IPS-15b (cell line): Measurements from ENCODE around the gene ZNF366.

ENCODE experiments used
- H3K27me3 ChIP-seq: one replicate; pipeline ENCODE4 v1.6.1; 2013; ENCODE audit warnings: low read length; ENCODE audit not compliant: control insufficient read depth, insufficient read depth
- H3K36me3 ChIP-seq: one replicate; pipeline ENCODE4 v1.6.1; 2013; ENCODE audit warnings: low read length; ENCODE audit not compliant: control insufficient read depth, insufficient read depth
- H3K4me1 ChIP-seq: one replicate; pipeline ENCODE4 v1.6.1; 2013; ENCODE audit warnings: mild to moderate bottlenecking, low read length; ENCODE audit not compliant: control insufficient read depth, insufficient read depth
- H3K4me3 ChIP-seq: one replicate; pipeline ENCODE4 v1.5.1; 2013; ENCODE audit warnings: low read depth, low read length
- H3K9ac ChIP-seq: one replicate; pipeline ENCODE4 v1.6.1; 2013; ENCODE audit warnings: low read depth, mild to moderate bottlenecking, low read length
- H3K9me3 ChIP-seq: one replicate; pipeline ENCODE4 v1.6.1; 2013; ENCODE audit warnings: mild to moderate bottlenecking, low read length; ENCODE audit not compliant: control insufficient read depth, insufficient read depth

The ZNF366 gene

DNA sequence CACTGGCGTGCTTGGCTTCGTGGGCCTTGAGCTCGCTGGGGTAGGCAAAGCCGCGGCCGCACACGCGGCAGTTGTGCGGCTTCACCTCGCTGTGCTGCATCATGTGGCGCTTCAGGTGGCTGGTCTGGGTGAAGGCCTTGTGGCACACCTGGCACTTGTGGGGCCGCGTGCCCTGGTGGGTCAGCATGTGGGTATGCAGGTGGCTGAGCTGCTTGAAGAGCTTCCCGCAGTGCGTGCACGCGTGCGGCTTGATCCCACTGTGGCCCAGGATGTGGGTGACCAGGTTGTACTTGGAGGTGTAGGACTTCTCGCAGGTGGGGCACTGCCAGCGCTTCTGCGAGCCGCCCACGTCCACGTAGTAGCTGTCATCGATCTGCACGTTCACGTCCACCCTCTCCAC lies 46.8 kb downstream of the ZNF366 start:
- no peaks in the 10 kb centered on the region for H3K36me3 ChIP-seq
- no peaks in the 10 kb centered on the region for H3K9me3 ChIP-seq
- no peak overlapping the region for H3K4me3 ChIP-seq
- no peaks in the 10 kb centered on the region for H3K27me3 ChIP-seq
- H3K9ac ChIP-seq = no peak overlapping the region
- H3K4me1 ChIP-seq = no peaks in the 10 kb centered on the region

DNA sequence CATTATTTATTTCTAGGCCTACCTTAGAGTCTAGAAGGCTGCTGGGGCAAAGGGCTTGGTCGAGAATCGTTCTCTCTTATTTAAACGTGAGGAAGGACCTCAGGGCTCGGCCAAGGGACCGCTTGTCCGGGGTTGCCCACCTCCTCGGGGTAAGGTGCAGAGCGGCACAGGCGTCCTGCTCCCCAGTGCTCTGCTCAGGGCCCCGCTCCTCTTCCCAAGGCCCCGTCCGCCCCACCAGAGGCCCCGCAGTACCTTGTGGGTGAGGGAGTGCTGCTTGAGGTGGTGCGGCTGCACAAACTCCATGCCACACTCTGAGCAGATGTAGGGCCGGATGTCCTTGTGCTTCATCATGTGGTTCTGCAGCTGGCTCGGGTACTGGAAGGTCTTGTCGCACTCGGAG lies 47.3 kb downstream of the ZNF366 start:
- H3K36me3 ChIP-seq = no peaks in the 10 kb centered on the region
- H3K9me3 ChIP-seq = no peaks in the 10 kb centered on the region
- no peaks in the 10 kb centered on the region for H3K4me1 ChIP-seq
- no peaks in the 10 kb centered on the region for H3K27me3 ChIP-seq
- no peak overlapping the region for H3K4me3 ChIP-seq
- H3K9ac ChIP-seq = no peak overlapping the region

DNA sequence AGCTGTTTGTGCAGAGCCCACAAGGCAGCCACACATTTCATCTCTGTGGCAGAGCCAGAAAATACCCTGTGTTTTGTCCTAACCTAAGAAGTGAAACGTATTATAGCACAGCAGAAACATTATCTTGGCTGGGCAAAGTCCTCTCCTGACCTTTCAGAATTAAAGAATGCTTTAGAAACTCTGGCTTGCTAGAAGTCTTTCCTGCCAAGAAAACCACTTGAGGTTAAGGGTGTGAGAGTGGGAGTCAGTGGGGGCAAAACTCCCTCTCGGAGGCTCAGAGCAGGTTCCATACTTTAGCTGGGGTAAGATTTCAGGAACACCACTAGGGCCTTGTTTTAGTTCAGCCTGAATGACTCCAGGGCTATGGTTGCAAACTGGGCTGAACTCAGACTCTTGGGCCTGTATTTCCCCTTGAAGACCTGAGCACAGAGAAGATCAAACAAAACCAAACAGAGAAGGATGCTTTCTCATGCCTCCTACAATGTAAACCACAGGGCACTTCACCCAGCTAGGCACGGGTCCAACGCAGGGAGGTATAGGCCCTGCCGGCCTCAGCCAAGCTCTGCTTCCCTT lies 48.0 kb downstream of the ZNF366 start:
- H3K9ac ChIP-seq = no peak overlapping the region
- H3K36me3 ChIP-seq = no peaks in the 10 kb centered on the region

DNA sequence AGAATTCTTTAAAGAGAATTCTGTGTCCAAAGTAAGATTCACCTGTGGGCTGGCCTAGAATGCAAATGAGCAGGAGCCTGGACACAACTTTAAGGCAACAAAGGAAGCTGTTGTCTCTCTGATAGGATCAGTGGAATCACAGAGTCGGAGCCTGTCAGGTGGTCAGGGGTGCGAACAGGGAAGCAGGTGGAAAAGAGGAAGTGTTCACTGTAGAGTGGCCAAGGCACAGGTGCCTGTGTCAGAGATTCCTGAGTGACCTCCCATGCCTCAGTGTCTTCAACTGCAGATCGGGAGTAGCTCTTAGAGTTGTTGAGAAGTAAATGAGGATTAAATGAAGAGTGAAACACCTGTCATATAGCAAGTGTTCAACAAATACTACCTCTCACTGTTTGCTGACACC lies 48.8 kb downstream of the ZNF366 start:
- H3K4me1 ChIP-seq = no peaks in the 10 kb centered on the region
- no peak overlapping the region for H3K9ac ChIP-seq
- H3K9me3 ChIP-seq = no peaks in the 10 kb centered on the region
- H3K27me3 ChIP-seq = no peaks in the 10 kb centered on the region
- H3K36me3 ChIP-seq = no peaks in the 10 kb centered on the region
- no peak overlapping the region for H3K4me3 ChIP-seq

More for the DNA sequence above, 48.0 kb downstream of the ZNF366 start:
- Histone ChIP-seq H3K4me3 (no peak overlapping the region), H3K27me3 (no peaks in the 10 kb centered on the region), H3K4me1 (no peaks in the 10 kb centered on the region), H3K9me3 (no peaks in the 10 kb centered on the region)

DNA sequence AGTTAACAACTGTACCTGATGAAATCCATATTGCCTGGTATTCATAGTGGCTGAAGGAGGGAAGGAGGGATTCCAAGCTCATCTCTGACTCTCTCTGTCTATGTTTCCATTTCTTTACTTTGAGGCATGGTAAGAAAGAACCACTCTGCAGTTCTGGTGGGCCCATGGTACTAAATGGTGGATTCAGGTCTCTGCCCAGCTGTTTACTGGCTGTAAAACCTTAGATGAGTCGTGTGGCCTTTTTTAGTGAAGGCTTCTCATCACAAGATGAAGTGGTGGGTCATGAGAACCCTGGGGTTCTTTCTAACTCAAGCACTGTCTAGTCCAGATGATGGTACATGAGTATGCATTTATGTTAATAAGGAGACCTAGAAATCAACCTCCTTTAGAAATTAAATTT lies 49.7 kb downstream of the ZNF366 start:
- Histone ChIP-seq H3K4me1 (no peaks in the 10 kb centered on the region), H3K4me3 (no peak overlapping the region), H3K36me3 (no peaks in the 10 kb centered on the region), H3K9ac (no peak overlapping the region), H3K27me3 (no peaks in the 10 kb centered on the region), H3K9me3 (no peaks in the 10 kb centered on the region)

- Histone ChIP-seq H3K27me3 (no peaks in the 10 kb centered on the region), H3K9me3 (no peaks in the 10 kb centered on the region), H3K4me1 (no peaks in the 10 kb centered on the region), H3K4me3 (no peak overlapping the region), H3K9ac (no peak overlapping the region), H3K36me3 (no peaks in the 10 kb centered on the region)
Observed at GRCh38 chr5:72456391-72457074, 50.7 kb downstream of the ZNF366 start.

DNA sequence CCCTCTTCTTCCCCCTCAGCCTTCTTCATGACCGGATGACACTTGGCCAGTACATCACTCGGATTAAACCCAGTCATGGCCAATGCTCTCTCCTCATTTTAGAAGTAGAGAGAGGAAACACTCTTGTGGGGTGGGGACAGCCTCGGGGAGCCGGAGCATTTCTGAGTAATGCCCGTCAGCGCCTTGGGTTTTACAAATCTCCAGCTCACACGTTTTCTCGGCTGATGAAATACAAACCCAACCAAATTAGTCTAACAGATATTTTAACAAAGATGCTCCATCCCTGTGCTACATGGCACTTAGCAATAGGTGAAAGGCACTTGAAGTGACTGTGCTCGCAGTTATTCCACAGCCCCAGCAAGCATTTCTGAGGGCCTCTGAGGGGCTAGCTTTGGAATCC lies 51.7 kb downstream of the ZNF366 start:
- Histone ChIP-seq H3K36me3 (no peaks in the 10 kb centered on the region), H3K27me3 (no peaks in the 10 kb centered on the region), H3K9ac (no peak overlapping the region), H3K4me1 (no peaks in the 10 kb centered on the region), H3K9me3 (no peaks in the 10 kb centered on the region), H3K4me3 (no peak overlapping the region)

- no peak overlapping the region for H3K4me3 ChIP-seq
- no peaks in the 10 kb centered on the region for H3K4me1 ChIP-seq
- H3K36me3 ChIP-seq = no peaks in the 10 kb centered on the region
- H3K9me3 ChIP-seq = no peaks in the 10 kb centered on the region
- H3K9ac ChIP-seq = no peak overlapping the region
- no peaks in the 10 kb centered on the region for H3K27me3 ChIP-seq
Observed at GRCh38 chr5:72454996-72455395, 52.2 kb downstream of the ZNF366 start.

DNA sequence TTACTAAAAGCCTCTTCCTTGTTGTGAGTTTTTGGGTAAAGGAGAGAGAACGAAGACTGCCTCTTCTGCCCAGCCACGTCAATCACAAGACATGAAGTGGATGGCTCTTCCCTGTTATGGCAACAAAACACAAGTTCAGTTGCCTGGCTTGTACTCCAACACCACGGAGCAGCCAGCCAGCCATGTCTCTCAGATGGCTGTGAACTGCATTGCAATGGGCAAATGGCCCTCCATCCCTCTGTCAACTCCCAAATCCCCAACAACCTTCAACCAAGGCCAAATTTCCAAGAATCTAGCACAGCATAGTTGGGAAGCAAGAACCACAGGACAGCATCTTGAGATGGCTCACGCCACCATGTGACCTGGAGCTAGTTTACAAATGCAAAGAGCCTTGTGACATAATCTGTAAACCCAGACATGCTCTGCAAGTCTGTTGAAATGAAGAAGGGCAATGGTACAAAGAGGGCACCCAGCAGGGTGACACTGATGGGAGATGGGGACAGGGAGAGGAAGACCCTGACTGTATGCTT lies 53.9 kb downstream of the ZNF366 start:
- no peaks in the 10 kb centered on the region for H3K9me3 ChIP-seq
- no peaks in the 10 kb centered on the region for H3K36me3 ChIP-seq
- H3K9ac ChIP-seq = no peak overlapping the region
- H3K4me1 ChIP-seq = no peaks in the 10 kb centered on the region
- no peaks in the 10 kb centered on the region for H3K27me3 ChIP-seq
- H3K4me3 ChIP-seq = no peak overlapping the region

- Histone ChIP-seq H3K4me3 (no peak overlapping the region), H3K27me3 (no peaks in the 10 kb centered on the region), H3K4me1 (no peaks in the 10 kb centered on the region), H3K36me3 (no peaks in the 10 kb centered on the region), H3K9me3 (no peaks in the 10 kb centered on the region), H3K9ac (no peak overlapping the region)
Observed at GRCh38 chr5:72452515-72453245, 54.5 kb downstream of the ZNF366 start.

- Histone ChIP-seq H3K27me3 (no peaks in the 10 kb centered on the region), H3K4me3 (no peak overlapping the region), H3K9ac (no peak overlapping the region), H3K4me1 (no peaks in the 10 kb centered on the region), H3K36me3 (no peaks in the 10 kb centered on the region), H3K9me3 (no peaks in the 10 kb centered on the region)
Observed at GRCh38 chr5:72451741-72452505, 55.3 kb downstream of the ZNF366 start.
